Transverse colon (tissue), 4 donors: ENCODE measurements around the gene HOXB4. TPM values are rescaled to one million over a fixed set of nuclear protein-coding genes. Genes with fewer than 3 reads are reported as not detected.

Experiments
- DNase-seq: peaks from one replicate; pipeline ENCODE4 v3.0.0-alpha.2; 2019
- H3K27ac ChIP-seq, 4 donors: fragments of 200-600 bp; sonication (generic); 2 replicates each; pipeline ENCODE4 v1.5.1; 2016 to 2018; ENCODE audit warnings: inconsistent platforms in 4 of 4
- H3K27me3 ChIP-seq: fragments of 200-600 bp; sonication (generic); 2 replicates; pipeline ENCODE4 v1.5.1; 2017; ENCODE audit warnings: inconsistent platforms
- H3K36me3 ChIP-seq, 4 donors: fragments of 200-600 bp; sonication (generic); 2 replicates each; pipeline ENCODE4 v1.5.1; 2017 to 2019; ENCODE audit warnings: inconsistent platforms in 4 of 4
- H3K4me1 ChIP-seq, 4 donors: fragments of 200-600 bp; sonication (generic); 2 replicates each; pipeline ENCODE4 v1.5.1; 2017 to 2020; ENCODE audit warnings: inconsistent platforms in 4 of 4
- H3K4me3 ChIP-seq, 4 donors: fragments of 200-600 bp; sonication (generic); 1 replicate in 1 of 4; 2 replicates in 3 of 4; pipeline versions ENCODE4 v1.5.1 to v1.6.1; 2017 to 2019; ENCODE audit warnings: inconsistent platforms in 4 of 4
- H3K9me3 ChIP-seq, 2 donors: fragments of 200-600 bp; sonication (generic); 2 replicates each; pipeline ENCODE4 v1.5.1; 2017 to 2019; ENCODE audit warnings: inconsistent platforms in 2 of 2
- CTCF ChIP-seq, 5 experiments: fragments of 200-600 bp in 3 of 5; fragments of 450-650 bp in 2 of 5; sonication (generic) in 3 of 5; IDR thresholded peaks; 1 replicate in 2 of 5; 2 replicates in 3 of 5; pipeline ENCODE4 v1.5.1; 2016 to 2017; ENCODE audit warnings: antibody characterized with exemption in 5 of 5, inconsistent platforms in 3 of 5, mild to moderate bottlenecking in 2 of 5, moderate library complexity in 1 of 5
- EP300 ChIP-seq: sonication (generic); formaldehyde crosslinking; IDR thresholded peaks from one replicate; pipeline ENCODE4 v1.6.1; 2017; ENCODE audit warnings: antibody characterized with exemption, low read depth
- POLR2A ChIP-seq: fragments of 450-650 bp; IDR thresholded peaks from one replicate; pipeline ENCODE4 v1.6.1; 2016; ENCODE audit warnings: antibody characterized with exemption, mild to moderate bottlenecking, moderate library complexity
- POLR2AphosphoS5 ChIP-seq, 3 donors: sonication (generic); formaldehyde crosslinking; IDR thresholded peaks; one replicate each; pipeline ENCODE4 v1.6.1; 2016; ENCODE audit warnings: antibody characterized with exemption in 3 of 3
- WGBS, 2 donors: methylation state at CpG; one replicate each; pipeline ENCODE4 v1.1.5; 2018; ENCODE audit warnings: low coverage in 1 of 2; 5-methylcytosine and 5-hydroxymethylcytosine counted together
- in situ Hi-C, 4 donors: fragments of 200-750 bp; cut with MboI; loops; one replicate each; pipeline versions ENCODE4 v1.15.0 to v1.15.1; 2017; ENCODE audit warnings: low sequenced_read_pairs in 3 of 4, low pct_ligation_motif_present in 1 of 4, low pct_unique_long_range_greater_than_20kb in 1 of 4
- intact Hi-C: fragments of 100-400 bp; cut with DNase I; formaldehyde crosslinking; loops from one replicate; pipeline ENCODE4 v1.15.1; 2023; ENCODE audit warnings: low total_unique reads
- total RNA-seq, 4 donors: library from RNA; depleted of rRNA; stranded (reverse); fragments of >200 nt; gene quantifications; one replicate each; pipeline ENCODE4 v1.1.0, GENCODE V29; 2016

The HOXB4 gene
- total RNA-seq, 4 donors from 2014 or later = 1.9 to 4.8 (median 2.0) TPM; not detected in 1

DNA sequence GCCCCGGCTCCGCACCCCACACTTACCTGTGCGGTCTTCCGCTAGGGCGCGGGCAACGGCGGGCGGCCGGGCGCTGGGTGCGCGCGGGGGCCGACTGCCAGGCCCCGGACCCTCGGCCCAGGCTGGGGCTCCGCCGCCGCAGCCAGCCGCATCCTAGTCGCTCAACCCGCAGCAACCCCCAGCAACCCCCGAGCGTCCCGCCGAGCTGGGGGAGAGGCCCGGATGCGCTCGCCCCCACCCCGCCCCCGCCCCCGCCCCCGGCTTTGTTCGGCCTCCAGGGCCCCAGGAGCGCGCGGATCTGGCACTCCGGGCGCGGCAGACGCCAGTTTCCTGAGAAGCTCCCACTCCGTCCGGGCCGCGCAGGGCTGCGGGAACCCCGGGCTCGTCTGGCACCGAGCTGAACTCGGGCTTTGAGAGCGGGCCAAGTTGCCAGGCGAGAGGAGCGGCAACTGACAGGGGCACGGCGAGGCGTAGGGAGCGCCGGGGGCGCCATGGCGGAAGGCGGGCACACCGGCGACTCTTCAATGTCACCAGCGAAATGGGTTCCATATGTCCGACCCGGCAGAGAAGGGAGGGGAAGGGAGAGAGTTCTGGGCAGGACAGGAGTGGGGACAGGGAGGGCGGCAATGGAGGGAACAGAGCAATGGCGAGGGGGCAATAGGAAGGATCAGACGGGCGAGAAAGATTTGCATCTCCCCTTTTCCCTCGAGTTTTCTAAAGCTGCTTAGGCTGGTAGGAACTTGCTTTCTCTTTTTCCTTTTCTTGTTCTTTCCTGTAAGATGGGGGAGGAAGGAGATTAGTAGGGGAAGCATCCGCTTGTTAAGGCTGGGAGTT, 13.7 kb downstream of the HOXB4 start:
- no peaks in the 10 kb centered on the region for H3K9me3 ChIP-seq
- intact Hi-C loops (no loop called here), in situ Hi-C loops (no loop called here)
- H3K27me3 ChIP-seq = no peaks in the 10 kb centered on the region
- TF ChIP-seq POLR2AphosphoS5 (IDR thresholded peaks at IDR 0.05) (no peak), POLR2A (no peak), CTCF (IDR thresholded peaks at IDR 0.05) (no peak), EP300 (no peak)
- no peak for DNase-seq
- peaks cover 44 to 95% (median 69%) of the 10 kb centered on the region in 4 donors for H3K4me1 ChIP-seq
- H3K36me3 ChIP-seq = no peaks in the 10 kb centered on the region
- WGBS, 2 donors = 56 to 60% methylated on average over 1 to 65 of the region's 73 CpGs
- peak overlapping the region; percentile 2 to 41 (median 24) for H3K4me3 ChIP-seq
- H3K27ac ChIP-seq = peak overlapping the region; percentile 89 to 95 (median 94)

- no peak for DNase-seq
- H3K4me3 ChIP-seq = peak overlapping the region in 3 of 4 donors; percentile 23 to 41 (median 25)
- in situ Hi-C loops = no loop called here
Measured at GRCh38 chr17:48563867-48564187, 14.3 kb downstream of the HOXB4 start.

DNA sequence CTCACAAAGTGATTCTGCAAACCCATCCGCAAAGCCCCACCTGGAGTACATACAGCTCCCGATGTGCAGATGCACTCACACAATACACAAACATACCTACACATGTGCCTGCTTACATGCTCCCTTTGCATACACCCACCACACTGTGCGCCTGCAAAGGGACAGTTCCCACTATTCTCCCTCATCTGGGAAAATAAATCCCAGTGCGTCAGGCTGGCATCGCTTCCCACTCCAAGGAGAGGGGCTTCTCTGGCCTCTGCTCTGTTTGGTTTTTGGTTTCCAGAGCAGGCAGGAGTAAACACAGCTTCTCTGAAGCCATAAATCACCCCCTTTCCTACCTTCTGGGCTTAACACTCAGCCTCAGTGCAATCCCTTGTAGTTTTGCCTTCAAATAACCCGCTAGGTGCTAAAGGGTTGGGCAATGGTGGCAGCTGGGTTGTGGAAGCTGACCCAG, 14.7 kb downstream of the HOXB4 start:
- in situ Hi-C loops (no loop called here), intact Hi-C loops (no loop called here)
- H3K9me3 ChIP-seq = no peaks in the 10 kb centered on the region
- TF ChIP-seq POLR2AphosphoS5 (IDR thresholded peaks at IDR 0.05) = no peak
- no peak for TF ChIP-seq POLR2A
- TF ChIP-seq CTCF (IDR thresholded peaks at IDR 0.05) = no peak
- TF ChIP-seq EP300 = no peak
- no peak overlapping the region for H3K4me3 ChIP-seq
- no peak for DNase-seq
- peak overlapping the region; percentile 89 to 95 (median 94) for H3K27ac ChIP-seq
- 66% methylated on average over 6 of the region's 6 CpGs; no CpG with 5 or more reads in 1 of the 2 donors for WGBS, 2 donors
- no peaks in the 10 kb centered on the region for H3K36me3 ChIP-seq
- H3K27me3 ChIP-seq = no peaks in the 10 kb centered on the region
- peaks cover 49 to 95% (median 70%) of the 10 kb centered on the region in 4 donors for H3K4me1 ChIP-seq

More at GRCh38 chr17:48563867-48564187, 14.3 kb downstream of the HOXB4 start:
- TF ChIP-seq CTCF (IDR thresholded peaks at IDR 0.05) (no peak), POLR2AphosphoS5 (IDR thresholded peaks at IDR 0.05) (no peak)
- intact Hi-C loops = no loop called here
- Histone ChIP-seq H3K4me1 (peaks cover 49 to 95% (median 69%) of the 10 kb centered on the region in 4 donors), H3K36me3 (no peaks in the 10 kb centered on the region), H3K27ac (peak overlapping the region; percentile 89 to 95 (median 94)), H3K9me3 (no peaks in the 10 kb centered on the region), H3K27me3 (no peaks in the 10 kb centered on the region)
- 66 to 88% methylated on average over 3 to 10 of the region's 10 CpGs for WGBS, 2 donors

DNA sequence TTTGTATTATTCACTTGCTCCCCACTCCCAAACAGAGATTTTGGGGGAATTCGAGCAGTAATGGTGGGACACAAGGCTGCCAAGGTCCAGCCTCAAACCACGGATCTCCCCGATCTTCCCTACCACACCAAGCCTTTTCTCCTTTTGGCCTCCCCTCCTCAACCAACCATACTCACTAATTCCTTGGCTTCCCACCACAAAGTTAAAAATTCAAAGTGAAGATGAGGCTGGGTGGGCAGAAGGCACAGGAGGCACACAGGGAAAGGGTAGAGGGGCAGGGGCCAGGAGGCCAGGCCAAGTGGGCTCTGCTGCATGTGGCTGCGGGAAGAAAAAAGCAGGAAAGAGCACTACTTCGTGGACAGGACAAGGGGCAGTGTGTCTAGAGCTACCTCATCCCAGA, 15.2 kb downstream of the HOXB4 start:
- no peaks in the 10 kb centered on the region for H3K27me3 ChIP-seq
- DNase-seq = no peak
- H3K4me3 ChIP-seq = no peak overlapping the region
- no peaks in the 10 kb centered on the region for H3K9me3 ChIP-seq
- 69% methylated on average over 5 of the region's 5 CpGs; no CpG with 5 or more reads in 1 of the 2 donors for WGBS, 2 donors
- H3K4me1 ChIP-seq = peaks cover 48 to 95% (median 70%) of the 10 kb centered on the region in 4 donors
- H3K27ac ChIP-seq = peak overlapping the region; percentile 89 to 95 (median 94)
- intact Hi-C loops (no loop called here), in situ Hi-C loops (no loop called here)
- TF ChIP-seq EP300 = no peak
- TF ChIP-seq POLR2AphosphoS5 (IDR thresholded peaks at IDR 0.05) = no peak
- no peak for TF ChIP-seq CTCF (IDR thresholded peaks at IDR 0.05)
- TF ChIP-seq POLR2A = no peak
- H3K36me3 ChIP-seq = no peaks in the 10 kb centered on the region
